ENCODE data around the gene VMO1. TPM values are rescaled to one million over a fixed set of nuclear protein-coding genes. Genes with fewer than 3 reads are reported as not detected.

VMO1 gene
- total and polyA plus RNA-seq, 9 of the 15 experiments (the other 6 are each of a cell fraction or from before 2014, with no cell fraction given) = 0.31 TPM; not detected in 8

DNA sequence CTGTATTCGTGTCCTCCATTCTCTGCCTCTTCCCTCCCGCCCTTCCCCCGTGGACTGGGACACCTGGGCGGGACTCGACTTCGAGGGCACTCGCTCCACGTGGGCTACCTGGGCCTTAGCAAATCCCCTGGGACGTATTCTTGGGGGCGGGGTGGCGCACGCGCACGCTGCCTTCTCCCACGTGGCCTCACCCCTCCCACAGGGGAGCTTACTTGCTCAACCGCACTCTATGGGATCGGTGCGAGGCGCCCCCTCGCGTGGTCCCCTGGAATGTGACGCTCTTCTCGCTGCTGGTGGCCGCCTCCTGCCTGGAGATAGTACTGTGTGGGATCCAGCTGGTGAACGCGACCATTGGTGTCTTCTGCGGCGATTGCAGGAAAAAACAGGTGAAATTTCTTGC is 3.5 kb downstream of the VMO1 start:
- FAIRE-seq = no peak
- H4K20me1 ChIP-seq (replicated peaks; ENCODE audit: control insufficient read depth, insufficient read depth, low read length) = no peaks in the 10 kb centered on the region
- no peaks in the 10 kb centered on the region for H3K36me3 ChIP-seq (ENCODE audit: control insufficient read depth, insufficient read depth, low read length)
- H3K27ac ChIP-seq (ENCODE audit: extremely low read depth, low read depth, low read length) = no peak overlapping the region
- H3K4me1 ChIP-seq (replicated peaks in 1 of 2; ENCODE audit: control insufficient read depth in 2 of 2, insufficient read depth in 2 of 2, low read length in 2 of 2) = peaks cover 0 to 19% of the 10 kb centered on the region in 2 experiments; a peak in 3 of 5 replicates
- H2AFZ ChIP-seq (ENCODE audit: low read depth, low read length) = 0 out of 2 replicates have a peak overlapping the region, but pooled peaks have one; percentile 40
- POLR2A ChIA-PET = interaction anchor here (0.7 kb wide), 1 partner anchor 10 kb away, joined by 3 read pairs; no protein-coding TSS in a partner anchor
- in situ Hi-C loops (cut with MboI) (no loop called here), intact Hi-C loops (cut with micrococcal nuclease) (no loop called here)
- no TSS peak for BruUV-seq (replicated peaks)
- 20% methylated on average over 7 of the region's 28 CpGs for WGBS (ENCODE audit: insufficient coverage, low coverage, missing lambda C conversion rate)
- peak; percentile 61 to 67 (median 62) for DNase-seq (ENCODE audit: extremely low read depth in 1 of 4, low spot score in 3 of 4)
- CTCF ChIA-PET (ENCODE audit: low intra/inter-chr PET ratio) = no interaction called here
- H3K9me1 ChIP-seq (ENCODE audit: control insufficient read depth, insufficient read depth, low read length) = no peaks in the 10 kb centered on the region
- H3K4me3 ChIP-seq = no peak overlapping the region
- no peaks in the 10 kb centered on the region for H3K79me2 ChIP-seq (ENCODE audit: control insufficient read depth, insufficient read depth, low read length)
- H3K9ac ChIP-seq (ENCODE audit: insufficient read depth in 1 of 2, low read depth in 2 of 2, low read length in 2 of 2) = peak overlapping the region in 1 of 2 experiments; percentile 45; a peak in 2 of 4 replicates
- ATAC-seq = peak; percentile 90
- H3K9me3 ChIP-seq (replicated peaks; ENCODE audit: control insufficient read depth, insufficient read depth, low read depth, low read length) = no peaks in the 10 kb centered on the region
- H3K4me2 ChIP-seq (ENCODE audit: insufficient read depth, low read length) = peak overlapping the region; percentile 10; the same call in 1 of the 2 replicates
- peaks cover 6 to 33% of the 10 kb centered on the region in 2 experiments; a peak in 3 of 5 replicates for H3K27me3 ChIP-seq (ENCODE audit: control insufficient read depth in 2 of 2, insufficient read depth in 2 of 2, low read length in 2 of 2)
- no peak for TF ChIP-seq BRCA1 (IDR thresholded peaks at IDR 0.05)
- no peak for TF ChIP-seq BRCA1 (CRISPR knock-in tag; IDR thresholded peaks at IDR 0.05)
- peak; percentile 11; the same call in 1 of the 2 replicates for TF ChIP-seq TEAD4 (IDR thresholded peaks at IDR 0.05; ENCODE audit: low read length)
- peak; percentile 65; the same call in 1 of the 2 replicates for TF ChIP-seq TEAD4 (CRISPR knock-in tag; IDR thresholded peaks at IDR 0.05; ENCODE audit: borderline replicate concordance)
- TF ChIP-seq L3MBTL2 (IDR thresholded peaks at IDR 0.05) = peak; percentile 96
- TF ChIP-seq CEBPG (CRISPR knock-in tag; IDR thresholded peaks at IDR 0.05) = 0 out of 2 replicates have a peak, but pooled peaks have one; percentile 32
- no peak for TF ChIP-seq CEBPG (tag; conservative IDR thresholded peaks at IDR 0.05 in 1 of 2, IDR thresholded peaks at IDR 0.05 in 1 of 2)
- no peak for TF ChIP-seq MAFF (IDR thresholded peaks at IDR 0.05; ENCODE audit: low read length)
- no peak for TF ChIP-seq ARID3A (IDR thresholded peaks at IDR 0.05; ENCODE audit: borderline replicate concordance, low read depth, low read length)
- TF ChIP-seq, protein P1, sequence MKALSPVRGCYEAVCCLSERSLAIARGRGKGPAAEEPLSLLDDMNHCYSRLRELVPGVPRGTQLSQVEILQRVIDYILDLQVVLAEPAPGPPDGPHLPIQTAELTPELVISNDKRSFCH (CRISPR knock-in tag; IDR thresholded peaks at IDR 0.05) = no peak
- TF ChIP-seq, protein P1 (tag; IDR thresholded peaks at IDR 0.05) = no peak
- 0 out of 2 replicates have a peak, but pooled peaks have one; percentile 22 for TF ChIP-seq CREM (IDR thresholded peaks at IDR 0.05; ENCODE audit: low read depth)
- no peak for TF ChIP-seq ZNF707 (CRISPR knock-in tag; conservative IDR thresholded peaks at IDR 0.05)
- TF ChIP-seq BRF1 (IDR thresholded peaks at IDR 0.05; ENCODE audit: borderline replicate concordance, extremely low read depth, insufficient read length) = no peak
- TF ChIP-seq DIDO1 (tag; IDR thresholded peaks at IDR 0.05; ENCODE audit: low read depth) = no peak
- peak; percentile 32; the same call in 1 of the 2 replicates for TF ChIP-seq STAG1 (CRISPR knock-in tag; IDR thresholded peaks at IDR 0.05; ENCODE audit: borderline replicate concordance)
- no peak for TF ChIP-seq ZNF143 (CRISPR knock-in tag; IDR thresholded peaks at IDR 0.05)
